Activated CD4-positive, alpha-beta T cell treated with anti-CD3 and anti-CD28 coated beads for 24 hours (primary cell): ENCODE results near the gene DPH5.
A peak's percentile ranks its signal among the peaks of the same experiment; 100 is the strongest.
"Not testable (repeated sequence)": the region's sequence is repeated elsewhere in the genome, so short reads cannot be mapped to it uniquely, and the experiment has no call there.

Experiments
- DNase-seq, 2 donors: peaks; one replicate each; pipeline ENCODE4 v3.0.0-alpha.2; 2020; ENCODE audit warnings: low read depth in 2 of 2

The DPH5 gene, protein sequence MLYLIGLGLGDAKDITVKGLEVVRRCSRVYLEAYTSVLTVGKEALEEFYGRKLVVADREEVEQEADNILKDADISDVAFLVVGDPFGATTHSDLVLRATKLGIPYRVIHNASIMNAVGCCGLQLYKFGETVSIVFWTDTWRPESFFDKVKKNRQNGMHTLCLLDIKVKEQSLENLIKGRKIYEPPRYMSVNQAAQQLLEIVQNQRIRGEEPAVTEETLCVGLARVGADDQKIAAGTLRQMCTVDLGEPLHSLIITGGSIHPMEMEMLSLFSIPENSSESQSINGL

GRCh38 chr1:101025657-101026429 lies at the start of gene DPH5:
Gene DPH5 (minus strand): TSS chr1:101025784. CDS start chr1:101025443, 341 bp downstream.
- peak; percentile 77 to 88 for DNase-seq

- DNase-seq, result no peak
Measured at GRCh38 chr1:101073836-101074235, 48.3 kb upstream of the DPH5 start.

- no peak for DNase-seq
Measured at GRCh38 chr1:101071470-101071891, 45.9 kb upstream of the DPH5 start.

- no peak for DNase-seq
Measured at GRCh38 chr1:101069158-101069557, 43.6 kb upstream of the DPH5 start.

GRCh38 chr1:101066937-101067335 lies 41.4 kb upstream of the DPH5 start:
- DNase-seq, result not testable (repeated sequence)

DNA sequence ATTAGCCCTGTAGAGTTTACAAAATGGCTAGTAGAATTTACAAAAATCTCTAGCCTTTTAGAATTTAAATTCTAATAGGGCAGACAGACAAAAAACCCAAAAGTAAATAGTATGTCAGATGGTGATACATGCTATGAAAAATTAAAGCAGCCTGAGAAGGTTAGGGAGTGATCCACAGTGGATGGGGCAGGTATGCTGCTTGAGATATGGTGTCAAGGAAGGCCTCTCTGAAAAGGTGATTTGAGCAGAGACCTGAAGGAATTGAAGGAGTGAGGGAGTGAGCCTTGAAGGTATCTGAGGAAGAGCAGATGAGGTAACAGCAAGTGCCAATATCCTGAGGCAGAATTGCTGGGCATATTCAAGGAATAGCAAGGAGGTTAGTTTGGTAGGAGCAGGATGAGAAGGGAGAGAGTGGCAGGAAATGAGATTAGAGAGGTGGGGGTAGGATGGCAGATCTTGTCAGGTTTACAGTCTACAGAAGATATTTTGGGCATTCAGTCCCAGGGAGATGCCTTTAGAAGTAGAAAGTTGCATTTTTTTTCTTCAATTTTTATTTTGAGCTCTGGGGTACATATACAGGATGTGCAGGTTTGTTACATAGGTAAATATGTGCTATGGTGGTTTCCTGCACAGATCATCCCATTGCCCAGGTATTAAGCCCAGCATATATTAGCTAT lies 40.8 kb upstream of the DPH5 start:
- DNase-seq, result no peak

DNA sequence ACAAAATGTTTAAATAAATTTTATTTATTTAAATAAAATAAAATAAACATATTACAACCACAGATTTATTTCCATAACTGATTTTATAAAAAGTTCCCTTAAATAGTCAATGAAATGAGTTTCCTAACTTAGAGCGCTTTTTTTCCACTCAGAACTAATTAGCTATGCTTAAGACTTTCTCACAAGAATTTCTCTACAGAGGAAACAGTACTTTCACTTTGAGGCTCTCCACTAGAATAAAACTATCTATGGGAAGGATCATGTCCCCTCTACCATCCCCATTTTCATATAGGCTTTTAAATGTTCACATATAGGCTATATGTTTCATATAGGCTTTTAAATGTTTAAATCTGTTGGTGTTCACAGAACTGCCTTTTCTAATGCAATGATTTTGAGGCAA lies 40.0 kb upstream of the DPH5 start:
- DNase-seq, result no peak

DNA sequence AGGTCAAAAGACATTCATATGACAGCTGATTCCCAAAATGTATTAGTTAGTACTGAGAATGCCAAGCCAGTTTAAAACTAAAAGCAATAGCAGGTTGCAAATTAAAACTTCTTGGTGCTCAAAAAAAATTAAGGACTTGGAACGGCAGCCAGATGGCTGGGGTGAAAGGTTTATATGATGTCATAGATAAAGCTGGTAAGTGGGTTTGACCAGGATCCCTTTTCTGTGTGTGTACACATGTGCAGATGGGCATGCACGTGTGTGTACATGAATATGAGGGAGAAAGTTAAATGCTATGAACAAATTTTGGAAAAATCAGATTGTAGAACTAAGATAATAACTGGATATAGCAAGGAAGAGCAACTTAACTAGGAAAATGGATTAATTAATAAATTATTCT lies 39.1 kb upstream of the DPH5 start:
- no peak for DNase-seq

DNA sequence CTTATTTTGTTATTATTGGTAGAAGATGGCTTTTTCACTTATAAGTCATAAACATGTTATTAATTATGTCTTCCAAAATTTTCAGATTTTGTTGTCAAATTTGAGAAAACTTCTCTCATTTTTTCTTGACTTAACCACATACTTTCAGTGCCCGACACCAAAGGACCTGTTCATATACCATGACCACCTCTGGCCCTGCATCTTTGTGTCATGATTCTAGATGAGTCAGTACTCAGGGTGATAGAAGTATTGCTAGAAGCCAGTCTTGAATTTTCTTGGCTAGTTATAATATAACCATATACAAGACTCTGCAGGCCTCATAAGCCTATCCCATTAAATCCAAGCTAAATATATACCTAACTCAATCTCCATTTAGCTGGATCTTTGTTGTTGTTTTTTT lies 35.4 kb upstream of the DPH5 start:
- DNase-seq, result no peak

DNA sequence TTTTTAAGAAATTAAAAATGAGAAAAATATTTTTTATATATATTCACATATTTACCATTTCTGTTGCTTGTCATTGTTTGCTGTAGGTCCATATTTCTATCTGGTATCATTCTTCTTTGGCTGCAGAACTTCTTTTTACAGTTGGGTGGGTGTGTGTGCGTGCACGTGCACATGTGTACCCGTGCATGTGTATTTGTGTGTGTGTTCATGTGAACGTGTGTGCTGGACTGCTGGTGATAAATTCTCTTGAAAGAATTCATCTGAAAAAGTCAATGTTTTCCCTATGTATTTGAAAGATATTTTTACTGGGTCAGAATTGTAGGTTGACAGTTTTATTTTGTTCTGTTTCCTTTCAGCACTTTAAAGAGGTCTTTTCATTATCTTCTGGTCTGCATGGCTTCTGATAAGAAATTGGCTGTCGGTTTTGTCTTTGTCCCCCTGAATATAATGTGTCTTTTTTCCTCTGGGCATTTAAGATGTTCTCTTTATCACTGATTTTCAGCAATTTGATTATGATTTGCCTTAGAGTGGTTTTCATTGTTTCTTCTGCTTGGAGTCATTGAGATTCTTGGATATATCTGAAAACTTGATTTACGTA lies 34.5 kb upstream of the DPH5 start:
- DNase-seq, result no peak

- DNase-seq, result no peak
Measured at GRCh38 chr1:101055623-101056022, 30.0 kb upstream of the DPH5 start.

- no peak for DNase-seq
Measured at GRCh38 chr1:101051688-101052638, 26.4 kb upstream of the DPH5 start.

GRCh38 chr1:101050869-101051268 lies 25.3 kb upstream of the DPH5 start:
- no peak for DNase-seq

- no peak for DNase-seq
Measured at GRCh38 chr1:101044749-101045148, 19.2 kb upstream of the DPH5 start.

- no peak for DNase-seq
Measured at GRCh38 chr1:101044259-101044658, 18.7 kb upstream of the DPH5 start.

DNA sequence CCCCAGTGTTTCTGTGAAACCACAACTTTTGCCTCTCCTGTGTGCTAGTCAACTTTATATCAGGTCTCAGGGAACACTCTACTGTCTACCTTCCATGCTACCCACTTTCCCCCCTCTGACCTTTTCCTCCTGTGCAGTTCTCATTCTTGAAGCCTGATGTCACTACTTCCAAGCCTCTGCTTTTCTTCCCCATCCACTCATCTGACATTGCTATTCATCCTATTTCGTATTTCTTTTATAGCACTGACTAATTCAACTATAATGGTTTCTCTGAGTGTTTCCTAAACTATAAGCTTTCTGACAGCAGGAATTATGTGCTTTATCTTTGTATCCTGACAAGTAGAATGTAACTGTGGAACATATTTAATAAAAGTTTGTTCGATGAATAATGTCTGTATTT lies 18.2 kb upstream of the DPH5 start:
- no peak for DNase-seq

DNA sequence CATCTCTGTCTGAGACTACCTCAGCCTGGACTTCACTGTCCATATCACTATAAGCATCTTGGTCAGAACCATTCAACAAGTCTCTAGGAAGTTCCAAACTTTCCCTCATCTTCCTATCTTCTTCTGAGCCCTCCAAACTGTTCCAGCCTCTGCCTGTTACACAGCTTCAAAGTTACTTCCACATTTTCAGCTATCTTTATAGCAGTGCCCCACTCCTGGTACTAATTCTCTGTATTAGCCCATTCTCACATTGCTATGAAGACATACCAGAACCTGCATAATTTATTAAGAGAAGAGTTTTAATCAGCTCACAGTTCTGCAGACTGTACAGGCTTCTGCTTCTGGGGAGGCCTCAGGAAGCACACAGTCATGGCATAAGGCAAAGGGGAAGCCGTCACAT lies 15.7 kb upstream of the DPH5 start:
- DNase-seq, result no peak

GRCh38 chr1:101040666-101041065 lies 15.1 kb upstream of the DPH5 start:
- no peak for DNase-seq

- no peak for DNase-seq
Measured at GRCh38 chr1:101039245-101039644, 13.7 kb upstream of the DPH5 start.

- no peak for DNase-seq
Measured at GRCh38 chr1:101037316-101037715, 11.7 kb upstream of the DPH5 start.

DNA sequence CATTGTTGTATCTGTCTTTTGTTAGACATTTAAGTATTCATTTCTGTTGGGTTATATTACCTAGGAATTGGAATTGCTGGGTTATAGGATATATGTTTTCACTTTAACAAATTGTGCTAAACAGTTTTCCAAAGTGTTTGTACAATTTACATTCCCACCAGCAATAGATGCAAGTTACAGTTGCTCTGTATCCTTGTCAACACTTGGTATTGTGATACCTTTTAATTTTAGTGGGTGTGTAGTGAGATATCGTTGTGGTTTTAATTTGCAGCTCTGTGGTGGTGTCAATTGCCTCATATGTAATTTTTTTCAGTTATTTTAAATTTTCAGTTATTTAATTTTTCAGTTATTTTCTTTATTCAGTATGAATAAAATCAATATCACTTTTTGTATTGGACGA lies 7.4 kb upstream of the DPH5 start:
- DNase-seq, result no peak
